Measurements from ENCODE around the gene UTP15. TPM values are rescaled to one million over a fixed set of nuclear protein-coding genes. Genes with fewer than 3 reads are reported as not detected.

UTP15 gene
- total RNA-seq, 1 donor from 2014 or later: 20.9 TPM

DNA sequence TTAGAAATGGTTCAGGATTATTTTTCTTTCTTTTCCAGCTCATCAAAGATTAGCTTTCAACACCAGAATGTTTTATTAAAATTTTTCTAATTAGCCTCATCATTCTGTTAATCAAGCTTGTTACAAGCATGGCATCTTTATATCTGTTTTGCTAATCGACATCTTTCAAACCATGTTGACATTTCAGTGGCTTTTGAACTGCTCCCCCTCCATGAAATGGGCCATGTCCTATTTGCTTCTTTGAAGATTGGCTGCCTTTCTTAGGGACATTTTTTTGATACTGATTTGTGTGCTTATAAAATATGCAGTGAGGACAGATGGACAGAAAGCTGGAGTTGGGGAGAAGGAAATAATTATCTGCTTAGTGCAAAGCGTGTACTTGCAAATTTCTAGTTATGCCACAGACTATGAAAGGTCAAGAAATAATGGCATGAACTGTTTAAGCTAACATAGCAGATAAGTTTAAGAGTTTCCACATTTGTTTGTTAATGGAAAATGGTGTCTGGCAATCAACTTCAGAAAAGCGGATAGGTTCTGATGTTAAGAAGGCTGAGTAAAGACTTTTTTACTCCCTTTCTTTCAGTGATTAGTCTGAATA lies 39.8 kb upstream of the UTP15 start:
- Histone ChIP-seq H3K27me3 (no peaks in the 10 kb centered on the region), H3K36me3 (no peaks in the 10 kb centered on the region), H3K4me1 (no peaks in the 10 kb centered on the region), H3K27ac (no peak overlapping the region), H3K4me3 (no peak overlapping the region), H3K9me3 (no peaks in the 10 kb centered on the region)
- DNase-seq (ENCODE audit: extremely low spot score in 2 of 2): no peak
- intact Hi-C loops (cut with DNase I): no loop called here
- TF ChIP-seq POLR2AphosphoS5 (IDR thresholded peaks at IDR 0.05; ENCODE audit: insufficient read depth in 1 of 2, low read depth in 1 of 2) (no peak), POLR2A (IDR thresholded peaks at IDR 0.05) (no peak)
- TF ChIP-seq, protein P1, sequence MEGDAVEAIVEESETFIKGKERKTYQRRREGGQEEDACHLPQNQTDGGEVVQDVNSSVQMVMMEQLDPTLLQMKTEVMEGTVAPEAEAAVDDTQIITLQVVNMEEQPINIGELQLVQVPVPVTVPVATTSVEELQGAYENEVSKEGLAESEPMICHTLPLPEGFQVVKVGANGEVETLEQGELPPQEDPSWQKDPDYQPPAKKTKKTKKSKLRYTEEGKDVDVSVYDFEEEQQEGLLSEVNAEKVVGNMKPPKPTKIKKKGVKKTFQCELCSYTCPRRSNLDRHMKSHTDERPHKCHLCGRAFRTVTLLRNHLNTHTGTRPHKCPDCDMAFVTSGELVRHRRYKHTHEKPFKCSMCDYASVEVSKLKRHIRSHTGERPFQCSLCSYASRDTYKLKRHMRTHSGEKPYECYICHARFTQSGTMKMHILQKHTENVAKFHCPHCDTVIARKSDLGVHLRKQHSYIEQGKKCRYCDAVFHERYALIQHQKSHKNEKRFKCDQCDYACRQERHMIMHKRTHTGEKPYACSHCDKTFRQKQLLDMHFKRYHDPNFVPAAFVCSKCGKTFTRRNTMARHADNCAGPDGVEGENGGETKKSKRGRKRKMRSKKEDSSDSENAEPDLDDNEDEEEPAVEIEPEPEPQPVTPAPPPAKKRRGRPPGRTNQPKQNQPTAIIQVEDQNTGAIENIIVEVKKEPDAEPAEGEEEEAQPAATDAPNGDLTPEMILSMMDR (IDR thresholded peaks at IDR 0.05): no peak

DNA sequence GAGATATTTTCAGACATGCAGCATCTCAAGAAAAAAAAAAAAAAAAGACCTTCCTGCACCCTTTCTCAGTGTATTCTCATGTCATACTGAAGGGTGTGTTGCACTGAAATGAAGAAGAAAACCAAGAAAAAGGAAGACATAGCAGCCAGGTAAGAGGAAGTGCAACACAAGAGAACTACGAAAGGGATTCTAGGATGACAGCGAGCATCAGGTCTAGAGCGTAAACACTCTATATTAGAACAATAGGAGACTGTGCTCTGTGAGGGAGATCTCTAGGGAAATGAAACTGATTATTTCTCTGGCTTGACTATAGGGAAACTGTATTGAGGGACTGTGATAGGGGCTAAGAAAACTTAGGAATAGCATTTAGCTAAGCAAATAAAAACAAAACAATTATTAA lies 37.3 kb upstream of the UTP15 start:
- Histone ChIP-seq H3K9me3 (no peaks in the 10 kb centered on the region), H3K36me3 (no peaks in the 10 kb centered on the region), H3K4me1 (no peaks in the 10 kb centered on the region), H3K4me3 (no peak overlapping the region), H3K27me3 (no peaks in the 10 kb centered on the region), H3K27ac (no peak overlapping the region)
- intact Hi-C loops (cut with DNase I): no loop called here
- no peak for DNase-seq (ENCODE audit: extremely low spot score in 2 of 2)
- TF ChIP-seq POLR2A (IDR thresholded peaks at IDR 0.05): no peak
- TF ChIP-seq POLR2AphosphoS5 (IDR thresholded peaks at IDR 0.05; ENCODE audit: insufficient read depth in 1 of 2, low read depth in 1 of 2): no peak
- TF ChIP-seq, protein P1 (IDR thresholded peaks at IDR 0.05): no peak

DNA sequence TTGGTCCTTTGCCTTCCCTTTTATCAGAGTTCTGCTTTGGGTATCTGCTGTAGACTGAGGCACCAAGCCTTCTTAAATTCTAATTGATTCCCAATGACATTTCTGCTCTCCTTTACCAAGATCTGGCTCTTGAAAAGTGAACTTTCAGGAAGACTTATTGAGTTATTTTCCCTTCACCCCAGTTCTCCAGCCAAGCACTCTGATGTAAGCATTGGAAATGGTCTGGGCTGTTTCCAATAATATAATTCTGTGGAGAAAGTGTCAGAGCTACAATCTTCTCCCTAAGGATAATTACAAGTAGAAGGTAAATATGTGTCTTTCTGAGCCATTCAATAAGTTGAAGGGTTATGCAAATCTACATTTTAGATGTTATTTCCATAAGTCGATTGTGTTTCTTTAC lies 36.5 kb upstream of the UTP15 start:
- TF ChIP-seq POLR2A (IDR thresholded peaks at IDR 0.05) (no peak), POLR2AphosphoS5 (IDR thresholded peaks at IDR 0.05; ENCODE audit: insufficient read depth in 1 of 2, low read depth in 1 of 2) (no peak)
- TF ChIP-seq, protein P1 (IDR thresholded peaks at IDR 0.05): no peak
- Histone ChIP-seq H3K4me1 (no peaks in the 10 kb centered on the region), H3K27me3 (no peaks in the 10 kb centered on the region), H3K4me3 (no peak overlapping the region), H3K36me3 (no peaks in the 10 kb centered on the region), H3K27ac (no peak overlapping the region), H3K9me3 (no peaks in the 10 kb centered on the region)
- intact Hi-C loops (cut with DNase I): no loop called here
- DNase-seq (ENCODE audit: extremely low spot score in 2 of 2): no peak

DNA sequence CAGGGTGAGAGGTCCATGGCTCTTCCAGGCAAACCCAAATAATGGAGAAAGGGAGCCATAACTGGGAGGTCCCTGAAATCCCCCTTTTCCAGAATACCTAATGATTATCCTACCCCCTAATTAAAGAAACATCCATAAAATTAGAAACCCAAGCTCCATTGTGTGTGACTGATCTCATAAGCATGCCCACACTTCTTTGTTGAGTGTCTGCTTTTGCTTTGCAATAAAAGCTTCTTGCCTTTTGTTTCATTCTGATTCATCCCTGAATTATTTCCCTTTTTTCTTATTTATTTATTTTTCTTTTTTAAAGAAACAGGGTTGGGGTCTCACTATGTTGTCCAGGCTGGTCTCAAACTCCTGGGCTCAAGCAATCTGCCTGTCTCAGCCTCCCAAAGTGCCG lies 34.2 kb upstream of the UTP15 start:
- H3K9me3 ChIP-seq: no peaks in the 10 kb centered on the region
- H3K4me1 ChIP-seq: no peaks in the 10 kb centered on the region
- no peak overlapping the region for H3K4me3 ChIP-seq
- H3K36me3 ChIP-seq: no peaks in the 10 kb centered on the region
- intact Hi-C loops (cut with DNase I): no loop called here
- no peak for DNase-seq (ENCODE audit: extremely low spot score in 2 of 2)
- no peak overlapping the region for H3K27ac ChIP-seq
- TF ChIP-seq POLR2A (IDR thresholded peaks at IDR 0.05): no peak
- no peak for TF ChIP-seq POLR2AphosphoS5 (IDR thresholded peaks at IDR 0.05; ENCODE audit: insufficient read depth in 1 of 2, low read depth in 1 of 2)
- TF ChIP-seq, protein P1 (IDR thresholded peaks at IDR 0.05): no peak
- H3K27me3 ChIP-seq: no peaks in the 10 kb centered on the region

DNA sequence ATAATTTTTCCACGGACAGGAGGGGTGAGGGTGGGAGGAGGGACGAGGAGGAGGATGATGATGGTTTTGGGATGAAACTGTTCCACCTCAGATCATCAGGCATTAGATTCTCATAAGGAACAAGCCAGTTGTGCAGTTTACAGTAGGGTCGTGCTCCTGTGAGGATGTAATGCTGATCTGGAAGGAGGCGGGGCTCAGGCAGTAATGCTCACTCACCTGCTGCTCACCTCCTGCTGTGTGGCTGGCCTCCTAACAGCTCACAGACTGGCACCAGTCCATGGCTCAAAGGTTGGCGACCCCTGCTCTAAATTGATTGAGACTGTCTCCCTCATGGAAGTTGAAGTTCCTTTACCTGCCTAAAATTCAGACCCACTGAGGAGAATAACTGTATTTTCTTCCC lies 33.3 kb upstream of the UTP15 start:
- Histone ChIP-seq H3K27me3 (no peaks in the 10 kb centered on the region), H3K9me3 (no peaks in the 10 kb centered on the region), H3K4me3 (no peak overlapping the region), H3K36me3 (no peaks in the 10 kb centered on the region), H3K27ac (no peak overlapping the region), H3K4me1 (no peaks in the 10 kb centered on the region)
- intact Hi-C loops (cut with DNase I): no loop called here
- TF ChIP-seq, protein P1 (IDR thresholded peaks at IDR 0.05): no peak
- no peak for TF ChIP-seq POLR2AphosphoS5 (IDR thresholded peaks at IDR 0.05; ENCODE audit: insufficient read depth in 1 of 2, low read depth in 1 of 2)
- no peak for TF ChIP-seq POLR2A (IDR thresholded peaks at IDR 0.05)
- no peak for DNase-seq (ENCODE audit: extremely low spot score in 2 of 2)
